DOHH2 (cell line): ENCODE measurements around the gene MRPS18A.
"Not testable (repeated sequence)": the region's sequence is repeated elsewhere in the genome, so short reads cannot be mapped to it uniquely, and the experiment has no call there.

Experiments
- H3F3A ChIP-seq: fragments of 200-600 bp; sonication (generic), shearing (Covaris generic); 2 replicates; pipeline ENCODE4 v1.6.0; 2016; ENCODE audit warnings: antibody characterized with exemption, mild to moderate bottlenecking; ENCODE audit not compliant: control insufficient read depth, insufficient read depth
- H3K27ac ChIP-seq: fragments of 200-600 bp; sonication (generic); 2 replicates; pipeline ENCODE4 v1.5.1; 2014; ENCODE audit warnings: low read depth, mild to moderate bottlenecking, low read length, moderate library complexity
- H3K27me3 ChIP-seq: fragments of 200-600 bp; sonication (generic); 2 replicates; pipeline ENCODE4 v1.6.1; 2014; ENCODE audit warnings: mild to moderate bottlenecking, low read length, mixed read lengths; ENCODE audit not compliant: control insufficient read depth
- H3K36me3 ChIP-seq: fragments of 200-600 bp; sonication (generic); 2 replicates; pipeline ENCODE4 v1.6.1; 2014; ENCODE audit warnings: mild to moderate bottlenecking, low read length, moderate library complexity, mixed read lengths; ENCODE audit not compliant: control insufficient read depth
- H3K4me1 ChIP-seq: fragments of 200-600 bp; sonication (generic); 2 replicates; pipeline ENCODE4 v1.6.1; 2014; ENCODE audit warnings: mild to moderate bottlenecking, low read length, mixed read lengths; ENCODE audit not compliant: control insufficient read depth
- H3K4me2 ChIP-seq: fragments of 200-600 bp; sonication (generic); 2 replicates; pipeline ENCODE4 v1.6.0; 2014; ENCODE audit warnings: mild to moderate bottlenecking, low read length, moderate library complexity
- H3K4me3 ChIP-seq: fragments of 200-600 bp; sonication (generic); 2 replicates; pipeline ENCODE4 v1.5.1; 2014; ENCODE audit warnings: mild to moderate bottlenecking, low read length, mixed read lengths
- H3K79me2 ChIP-seq: fragments of 200-600 bp; sonication (generic); 2 replicates; pipeline ENCODE4 v1.6.1; 2014; ENCODE audit warnings: mild to moderate bottlenecking, low read length, mixed read lengths; ENCODE audit not compliant: control insufficient read depth
- H3K9me2 ChIP-seq: fragments of 200-600 bp; sonication (generic); replicated peaks from 2 replicates; pipeline ENCODE4 v1.6.1; 2014; ENCODE audit warnings: mild to moderate bottlenecking, low read length, mixed read lengths; ENCODE audit not compliant: control insufficient read depth
- H3K9me3 ChIP-seq: fragments of 200-600 bp; sonication (generic); 2 replicates; pipeline ENCODE4 v1.6.1; 2014; ENCODE audit warnings: antibody characterized with exemption, low read length, mixed read lengths; ENCODE audit not compliant: control insufficient read depth, insufficient read depth
- H4K20me1 ChIP-seq: fragments of 200-600 bp; sonication (generic); 2 replicates; pipeline ENCODE4 v1.6.0; 2014; ENCODE audit warnings: low read depth, mild to moderate bottlenecking, antibody characterized with exemption, low read length, moderate library complexity; ENCODE audit not compliant: control insufficient read depth, insufficient read depth
- CTCF ChIP-seq: fragments of 200-600 bp; sonication (generic); IDR thresholded peaks from one replicate; pipeline ENCODE4 v1.5.1; 2014; ENCODE audit warnings: antibody characterized with exemption, mild to moderate bottlenecking, low read depth, low read length; ENCODE audit not compliant: poor library complexity, severe bottlenecking
- EZH2phosphoT487 ChIP-seq: fragments of 200-600 bp; sonication (generic); IDR thresholded peaks from 2 replicates; pipeline ENCODE4 v1.6.1; 2017; ENCODE audit warnings: borderline replicate concordance, mild to moderate bottlenecking, antibody characterized with exemption, low read length, moderate library complexity, mixed read lengths

MRPS18A gene

DNA sequence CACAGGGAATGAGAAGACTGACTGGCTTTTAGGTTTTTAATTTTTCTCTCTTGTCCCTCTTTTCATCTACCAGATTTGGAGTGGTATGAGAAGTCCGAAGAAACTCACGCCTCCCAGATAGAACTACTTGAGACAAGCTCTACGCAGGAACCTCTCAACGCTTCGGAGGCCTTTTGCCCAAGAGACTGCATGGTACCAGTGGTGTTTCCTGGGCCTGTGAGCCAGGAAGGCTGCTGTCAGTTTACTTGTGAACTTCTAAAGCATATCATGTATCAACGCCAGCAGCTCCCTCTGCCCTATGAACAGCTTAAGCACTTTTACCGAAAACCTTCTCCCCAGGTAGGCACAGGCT lies 51.3 kb downstream of the MRPS18A start:
- H3K4me2 ChIP-seq = peak overlapping the region; percentile 89
- H3K27ac ChIP-seq = peak overlapping the region; percentile 60
- TF ChIP-seq CTCF (no peak), EZH2phosphoT487 (no peak)
- no peaks in the 10 kb centered on the region for H3K9me3 ChIP-seq
- no peaks in the 10 kb centered on the region for H4K20me1 ChIP-seq
- peaks cover 52% of the 10 kb centered on the region for H3K36me3 ChIP-seq
- H3K27me3 ChIP-seq = no peaks in the 10 kb centered on the region
- H3K4me1 ChIP-seq = peaks cover 40% of the 10 kb centered on the region
- peaks cover 60% of the 10 kb centered on the region for H3K79me2 ChIP-seq
- H3K4me3 ChIP-seq = peak overlapping the region; percentile 98
- peaks cover 10% of the 10 kb centered on the region for H3F3A ChIP-seq
- no peaks in the 10 kb centered on the region for H3K9me2 ChIP-seq

DNA sequence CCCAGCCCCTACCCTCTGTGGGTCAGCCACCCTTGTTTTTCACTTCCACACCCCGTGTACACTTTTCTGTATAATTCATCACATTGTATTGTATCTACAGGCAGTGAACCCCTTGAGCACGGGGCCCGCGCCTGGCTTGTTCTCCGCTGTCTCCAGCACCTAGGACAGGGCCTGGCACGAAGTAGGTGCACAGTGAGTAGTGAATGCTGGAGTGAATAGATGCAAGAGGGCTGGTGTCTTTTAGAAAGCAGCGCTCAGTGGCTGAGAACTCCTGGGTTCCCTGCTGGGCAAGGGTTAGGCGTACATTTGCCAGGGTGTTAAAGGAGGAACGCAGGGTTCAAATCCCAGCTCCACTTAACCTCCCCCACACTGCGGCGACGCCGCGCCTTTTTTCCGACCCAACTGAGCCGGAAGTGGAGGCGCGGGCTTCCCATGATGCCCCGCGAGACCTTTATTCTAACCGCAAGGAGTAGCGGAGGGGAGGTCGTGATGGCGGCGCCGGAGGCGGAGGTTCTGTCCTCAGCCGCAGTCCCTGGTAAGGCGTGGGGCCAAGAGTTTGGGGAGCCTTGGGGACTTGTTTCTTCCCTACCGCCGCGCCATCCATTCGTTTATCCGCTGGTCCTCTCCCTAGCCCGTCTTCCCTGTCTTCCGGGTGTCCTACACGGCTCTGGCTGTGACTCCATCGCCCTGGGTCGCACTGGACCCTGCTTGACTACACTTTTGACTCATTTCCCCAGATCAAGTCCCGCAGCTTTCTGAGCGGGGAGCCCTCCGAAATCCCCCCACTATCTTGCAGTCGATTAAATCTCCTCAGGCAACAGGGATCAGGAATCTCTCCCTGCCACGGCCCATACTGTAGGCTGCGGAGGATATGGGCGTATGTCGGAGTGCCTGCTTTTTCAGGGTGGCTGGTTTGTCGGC lies 51.9 kb downstream of the MRPS18A start, which contains the start of gene MAD2L1BP:
Gene MAD2L1BP (plus strand): TSS at position 454 of the 921 bp plus-strand sequence. CDS start 36 bp downstream, at position 490.
- Histone ChIP-seq H3K79me2 (peaks cover 55% of the 10 kb centered on the region), H3K4me3 (peak within 1 kb of the TSS; percentile 98), H3K27ac (peak within 1 kb of the TSS; percentile 60), H3K4me2 (peak within 1 kb of the TSS; percentile 89), H3F3A (peaks cover 16% of the 10 kb centered on the region), H3K36me3 (peaks cover 47% of the 10 kb centered on the region), H3K9me2 (no peaks in the 10 kb centered on the region), H3K9me3 (no peaks in the 10 kb centered on the region), H4K20me1 (no peaks in the 10 kb centered on the region), H3K4me1 (peaks cover 46% of the 10 kb centered on the region), H3K27me3 (no peaks in the 10 kb centered on the region)
- TF ChIP-seq EZH2phosphoT487 (no peak), CTCF (no peak)

GRCh38 chr6:43634702-43635303 lies 52.8 kb downstream of the MRPS18A start:
- Histone ChIP-seq H3K79me2 (peaks cover 46% of the 10 kb centered on the region), H3K4me3 (peak overlapping the region; percentile 98), H3K27ac (peak overlapping the region; percentile 60; the same call in 1 of the 2 replicates), H3K4me1 (peaks cover 53% of the 10 kb centered on the region), H3F3A (peaks cover 16% of the 10 kb centered on the region), H3K27me3 (no peaks in the 10 kb centered on the region), H3K9me3 (no peaks in the 10 kb centered on the region), H3K4me2 (peak overlapping the region; percentile 89), H3K36me3 (peaks cover 38% of the 10 kb centered on the region), H3K9me2 (no peaks in the 10 kb centered on the region), H4K20me1 (no peaks in the 10 kb centered on the region)
- TF ChIP-seq EZH2phosphoT487 = no peak

- peaks cover 47% of the 10 kb centered on the region for H3K4me1 ChIP-seq
- not testable (repeated sequence) for H4K20me1 ChIP-seq, H3K4me2 ChIP-seq, H3K4me3 ChIP-seq, H3K27me3 ChIP-seq, H3K9me2 ChIP-seq, H3K9me3 ChIP-seq, H3K27ac ChIP-seq
- H3K36me3 ChIP-seq = peaks cover 25% of the 10 kb centered on the region
- peaks cover 16% of the 10 kb centered on the region for H3F3A ChIP-seq
- peaks cover 36% of the 10 kb centered on the region for H3K79me2 ChIP-seq
Measured at GRCh38 chr6:43633002-43633401, 54.6 kb downstream of the MRPS18A start.
